IPS-18c (cell line): ENCODE measurements around the gene COL15A1.

ENCODE experiments used
- H3K4me3 ChIP-seq: 2 replicates; pipeline ENCODE4 v1.7.0; 2013; ENCODE audit warnings: low read depth, mild to moderate bottlenecking, low read length, moderate library complexity; ENCODE audit not compliant: insufficient read depth
- H3K9me3 ChIP-seq: one replicate; pipeline ENCODE4 v1.6.1; 2013; ENCODE audit warnings: mild to moderate bottlenecking, low read length, moderate library complexity; ENCODE audit not compliant: control insufficient read depth, insufficient read depth

COL15A1 gene

GRCh38 chr9:99026956-99027298 lies 83.2 kb downstream of the COL15A1 start:
- Histone ChIP-seq H3K4me3 (no peak overlapping the region), H3K9me3 (no peaks in the 10 kb centered on the region)

GRCh38 chr9:99027443-99027842 lies 83.7 kb downstream of the COL15A1 start:
- no peak overlapping the region for H3K4me3 ChIP-seq

GRCh38 chr9:99029083-99029645 lies 85.5 kb downstream of the COL15A1 start:
- no peaks in the 10 kb centered on the region for H3K9me3 ChIP-seq
- no peak overlapping the region for H3K4me3 ChIP-seq

More at GRCh38 chr9:99027443-99027842, 83.7 kb downstream of the COL15A1 start:
- H3K9me3 ChIP-seq, result no peaks in the 10 kb centered on the region

GRCh38 chr9:99030092-99030511 lies 86.4 kb downstream of the COL15A1 start:
- no peak overlapping the region for H3K4me3 ChIP-seq
- no peaks in the 10 kb centered on the region for H3K9me3 ChIP-seq

GRCh38 chr9:99030610-99031109 lies 87.0 kb downstream of the COL15A1 start:
- Histone ChIP-seq H3K9me3 (no peaks in the 10 kb centered on the region), H3K4me3 (no peak overlapping the region)

- Histone ChIP-seq H3K9me3 (no peaks in the 10 kb centered on the region), H3K4me3 (no peak overlapping the region)
Measured at GRCh38 chr9:99031319-99031718, 87.6 kb downstream of the COL15A1 start.

- Histone ChIP-seq H3K9me3 (no peaks in the 10 kb centered on the region), H3K4me3 (no peak overlapping the region)
Measured at GRCh38 chr9:99031994-99032393, 88.3 kb downstream of the COL15A1 start.

- Histone ChIP-seq H3K9me3 (no peaks in the 10 kb centered on the region), H3K4me3 (no peak overlapping the region)
Measured at GRCh38 chr9:99034149-99034548, 90.4 kb downstream of the COL15A1 start.

- H3K9me3 ChIP-seq, result no peaks in the 10 kb centered on the region
- H3K4me3 ChIP-seq, result no peak overlapping the region
Measured at GRCh38 chr9:99035313-99035712, 91.6 kb downstream of the COL15A1 start.

- Histone ChIP-seq H3K9me3 (no peaks in the 10 kb centered on the region), H3K4me3 (no peak overlapping the region)
Measured at GRCh38 chr9:99037769-99038483, 94.2 kb downstream of the COL15A1 start.

- H3K9me3 ChIP-seq, result no peaks in the 10 kb centered on the region
Measured at GRCh38 chr9:99038484-99038820, 94.7 kb downstream of the COL15A1 start.

GRCh38 chr9:99039505-99040182 lies 95.9 kb downstream of the COL15A1 start:
- Histone ChIP-seq H3K9me3 (peaks cover 2% of the 10 kb centered on the region), H3K4me3 (no peak overlapping the region)

More at GRCh38 chr9:99038484-99038820, 94.7 kb downstream of the COL15A1 start:
- no peak overlapping the region for H3K4me3 ChIP-seq

GRCh38 chr9:99040251-99040900 lies 96.7 kb downstream of the COL15A1 start:
- peaks cover 2% of the 10 kb centered on the region for H3K9me3 ChIP-seq
- no peak overlapping the region for H3K4me3 ChIP-seq

- Histone ChIP-seq H3K9me3 (peaks cover 2% of the 10 kb centered on the region), H3K4me3 (no peak overlapping the region)
Measured at GRCh38 chr9:99040911-99041582, 97.3 kb downstream of the COL15A1 start.

GRCh38 chr9:99041618-99042017 lies 97.9 kb downstream of the COL15A1 start:
- Histone ChIP-seq H3K4me3 (no peak overlapping the region), H3K9me3 (peaks cover 2% of the 10 kb centered on the region)

GRCh38 chr9:99042620-99043019 lies 98.9 kb downstream of the COL15A1 start:
- Histone ChIP-seq H3K9me3 (peaks cover 2% of the 10 kb centered on the region), H3K4me3 (no peak overlapping the region)

- peaks cover 2% of the 10 kb centered on the region for H3K9me3 ChIP-seq
- H3K4me3 ChIP-seq, result no peak overlapping the region
Measured at GRCh38 chr9:99044827-99045226, 101.1 kb downstream of the COL15A1 start.
